GM18502 (cell line): ENCODE results near the gene BAIAP2L1.

Source experiments
- ATAC-seq: cut with Tn5 transposase; IDR thresholded peaks from one replicate; pipeline ENCODE4 v1.9.1; 2021; ENCODE audit warnings: mild to moderate bottlenecking; ENCODE audit not compliant: unreplicated experiment, poor library complexity

Gene BAIAP2L1

DNA sequence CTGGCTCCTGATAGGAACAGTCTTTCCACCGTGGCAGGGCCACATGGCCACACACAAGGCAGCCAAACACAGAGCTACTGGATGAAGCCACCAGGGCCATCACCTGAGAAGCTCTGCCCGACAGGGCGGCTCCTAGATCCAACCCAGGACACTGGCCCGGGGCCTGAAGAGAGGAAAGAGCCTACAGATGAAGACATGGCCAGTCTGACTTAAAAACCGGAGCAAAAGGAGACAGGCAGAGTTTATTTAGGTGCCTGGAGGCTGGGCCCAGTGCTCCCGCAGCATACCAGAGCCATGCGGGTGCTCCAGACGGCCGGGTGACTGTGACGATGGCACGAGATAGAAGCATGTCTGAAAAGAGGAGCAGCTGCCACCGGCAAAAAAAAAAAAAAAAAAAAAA, 152.7 kb downstream of the BAIAP2L1 start:
- ATAC-seq, result no peak

- ATAC-seq, result no peak
These were observed 156.0 kb downstream of the BAIAP2L1 start for GRCh38 chr7:98244871-98245270.

GRCh38 chr7:98242934-98243333, 158.0 kb downstream of the BAIAP2L1 start:
- ATAC-seq, result no peak

DNA sequence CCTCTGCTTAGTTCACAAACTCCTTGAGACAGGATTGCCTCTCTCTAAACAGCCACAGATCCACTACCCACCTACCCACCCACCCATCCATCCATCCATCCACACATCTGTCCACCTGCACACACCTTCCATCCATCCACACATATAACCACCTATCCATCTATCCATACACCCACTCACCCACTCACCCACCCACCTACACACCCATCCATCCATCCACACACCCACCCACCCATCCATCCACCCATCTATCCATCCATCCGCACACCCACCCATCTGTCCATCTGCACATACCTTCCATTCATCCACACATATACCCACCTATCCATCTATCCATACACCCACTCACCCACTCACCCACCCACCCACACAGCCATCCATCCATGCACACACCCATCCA, 158.5 kb downstream of the BAIAP2L1 start:
- ATAC-seq, result no peak

GRCh38 chr7:98241674-98242241, 159.1 kb downstream of the BAIAP2L1 start:
- ATAC-seq, result no peak
